Stimulated activated CD8-positive, alpha-beta memory T cell treated with anti-CD3 and anti-CD28 coated beads, Interleukin-7, amount 100 ng/mL, for 24 hours (primary cell): ENCODE measurements around the gene SYP.
A peak's percentile ranks its signal among the peaks of the same experiment; 100 is the strongest.
"Not testable (repeated sequence)": the region's sequence is repeated elsewhere in the genome, so short reads cannot be mapped to it uniquely, and the experiment has no call there.

Source experiments
- DNase-seq: peaks from one replicate; pipeline ENCODE4 v3.0.0-alpha.2; 2020; ENCODE audit warnings: low read depth

Gene SYP

GRCh38 chrX:49166914-49167739 is 32.9 kb downstream of the SYP start:
- peak; percentile 37 for DNase-seq

DNA sequence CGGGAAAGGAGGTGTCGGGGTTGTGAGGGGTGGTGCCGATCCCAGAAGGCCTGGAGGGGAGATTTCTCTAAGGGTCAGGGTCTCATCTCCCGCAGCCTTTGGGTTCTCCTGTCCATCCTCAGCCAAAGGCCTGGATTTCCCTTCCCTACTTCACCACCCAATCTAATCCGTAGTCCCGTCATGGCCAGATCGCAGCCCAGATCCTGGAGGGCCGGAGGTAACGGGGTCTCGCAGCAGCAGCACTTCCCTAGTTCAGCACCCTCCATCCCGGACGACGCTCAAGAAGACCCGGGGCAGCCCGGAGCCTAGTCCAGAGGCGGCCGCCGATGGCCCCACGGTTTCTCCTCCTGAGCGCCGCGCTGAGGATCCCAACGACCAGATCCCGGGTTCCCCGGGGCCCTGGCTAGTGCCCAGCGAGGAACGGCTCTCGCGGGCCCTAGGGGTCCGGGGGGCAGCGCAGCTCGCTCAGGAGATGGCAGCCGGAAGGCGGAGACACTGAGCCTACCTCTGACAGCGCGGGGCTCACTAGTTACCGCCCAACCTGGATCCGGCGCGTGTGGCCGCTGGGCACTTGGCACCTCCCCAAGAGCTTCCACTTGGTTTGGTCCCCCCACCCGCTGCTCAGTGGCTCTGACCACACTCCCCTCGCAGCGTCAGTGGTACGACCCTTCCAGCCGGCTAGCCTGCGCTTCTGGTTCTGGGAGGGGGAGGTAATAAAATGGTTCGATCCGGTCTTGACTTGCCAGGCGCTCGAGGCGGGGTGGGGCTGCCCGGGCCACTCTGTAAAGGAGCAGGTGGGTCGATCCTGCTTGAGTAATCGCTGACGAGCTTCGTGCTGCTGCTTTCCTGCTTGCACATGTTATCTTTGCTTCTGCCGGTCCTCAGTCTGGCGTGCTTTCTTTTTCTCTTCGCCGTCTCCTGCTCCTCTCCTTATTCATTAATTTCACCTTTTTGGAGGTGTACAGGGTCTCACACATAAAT is 33.8 kb downstream of the SYP start:
- peak; percentile 40 for DNase-seq

DNA sequence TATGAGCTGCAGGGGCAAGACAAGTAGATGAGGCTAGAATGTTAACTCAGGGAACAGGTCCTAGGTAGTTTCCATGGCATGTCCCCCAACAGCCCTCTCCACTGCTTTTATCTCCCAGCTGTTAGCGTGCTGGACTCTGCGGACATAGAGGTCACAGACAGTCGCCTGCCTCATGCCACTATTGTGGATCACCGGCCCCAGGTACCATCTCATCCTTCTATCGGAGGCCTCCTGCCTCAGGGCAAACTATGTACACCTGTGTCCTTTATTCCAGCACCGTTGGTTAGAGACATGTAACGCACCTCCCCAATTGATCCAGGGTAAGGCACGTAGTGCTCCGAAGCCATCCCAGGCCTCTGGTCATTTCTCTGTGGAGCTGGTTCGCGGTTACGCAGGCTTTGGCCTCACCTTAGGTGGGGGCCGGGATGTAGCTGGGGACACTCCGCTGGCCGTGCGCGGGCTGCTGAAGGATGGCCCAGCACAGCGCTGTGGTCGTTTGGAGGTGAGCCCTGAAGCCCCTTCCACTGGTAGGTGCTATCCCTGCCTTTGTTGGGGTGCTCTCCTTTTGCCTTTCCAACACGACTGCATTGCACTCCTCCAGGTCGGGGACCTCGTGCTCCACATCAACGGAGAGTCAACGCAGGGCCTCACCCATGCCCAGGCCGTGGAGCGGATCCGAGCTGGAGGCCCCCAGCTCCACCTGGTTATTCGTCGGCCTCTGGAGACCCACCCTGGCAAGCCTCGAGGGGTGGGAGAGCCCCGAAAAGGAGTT is 35.2 kb downstream of the SYP start:
- DNase-seq = no peak

GRCh38 chrX:49163555-49164419 is 36.2 kb downstream of the SYP start:
- DNase-seq = peak; percentile 45

DNA sequence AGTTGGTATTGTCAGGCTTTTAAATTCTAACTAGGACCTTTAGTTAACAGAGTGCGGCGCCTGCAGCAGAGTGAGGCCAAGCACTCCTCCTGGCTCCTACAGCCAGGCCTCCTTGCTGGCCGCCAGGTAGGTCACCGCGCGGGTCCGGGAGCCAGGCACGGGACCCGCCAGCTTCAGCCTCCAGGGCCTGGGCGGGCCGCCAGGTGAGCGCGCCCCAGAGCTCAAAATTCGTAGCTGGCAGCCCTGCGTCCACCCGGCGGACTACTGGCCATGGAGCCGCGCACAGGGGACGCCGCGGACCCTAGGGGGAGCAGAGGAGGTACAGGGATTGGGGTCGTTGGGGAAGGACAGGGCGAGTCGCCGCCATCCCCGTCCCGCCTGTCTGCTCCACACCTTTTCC is 37.4 kb downstream of the SYP start, which contains the start of gene MAGIX:
MAGIX (plus strand) TSS at position 139 of the 400 bp plus-strand sequence; CDS start at position 271, 132 bp downstream.
- no peak for DNase-seq

DNA sequence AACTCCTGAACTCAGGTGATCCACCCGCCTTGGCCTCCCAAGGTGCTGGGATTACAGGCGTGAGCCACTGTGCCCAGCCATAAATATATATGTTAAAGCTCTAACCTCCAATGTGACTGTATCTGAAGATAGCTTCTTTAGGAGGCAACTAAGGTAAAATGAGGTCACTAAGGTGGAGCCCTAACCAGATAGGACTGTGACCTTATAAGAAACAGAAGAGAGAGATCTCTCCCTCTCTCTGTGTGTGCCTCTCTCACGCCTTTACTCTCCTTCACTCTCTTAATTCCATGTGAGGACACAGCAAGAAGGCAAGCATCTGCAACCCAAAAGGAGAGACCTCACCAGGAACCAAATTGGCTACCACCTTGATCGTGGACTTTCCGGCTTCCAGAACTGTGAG is 38.4 kb downstream of the SYP start:
- DNase-seq = no peak

- no peak for DNase-seq
Observed at GRCh38 chrX:49160908-49161307, 39.1 kb downstream of the SYP start.

- DNase-seq = no peak
Observed at GRCh38 chrX:49157194-49157593, 42.8 kb downstream of the SYP start.

GRCh38 chrX:49155900-49156837 is 43.8 kb downstream of the SYP start:
- peak; percentile 65 for DNase-seq

GRCh38 chrX:49155243-49155899 is 44.6 kb downstream of the SYP start:
- no peak for DNase-seq

DNA sequence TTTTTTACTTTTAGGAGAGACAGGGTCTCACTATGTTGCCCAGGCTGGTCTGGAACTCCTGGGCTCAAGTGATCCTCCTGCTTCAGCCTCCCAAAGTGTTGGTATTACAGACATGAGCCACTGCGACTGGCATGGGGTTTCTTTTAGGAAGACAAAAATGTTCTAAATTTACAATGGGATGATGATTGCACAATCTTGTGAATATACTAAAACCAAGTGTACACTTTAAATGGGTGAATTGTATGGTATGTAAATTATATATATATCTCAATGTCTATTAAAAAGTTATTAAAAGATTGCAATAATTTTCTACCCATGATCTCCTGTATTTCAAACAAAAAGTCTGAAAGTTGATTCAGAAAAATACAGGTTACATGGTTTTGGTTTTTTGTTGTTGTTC is 46.5 kb downstream of the SYP start:
- DNase-seq = no peak

GRCh38 chrX:49149291-49149690 is 50.7 kb downstream of the SYP start:
- DNase-seq = not testable (repeated sequence)

DNA sequence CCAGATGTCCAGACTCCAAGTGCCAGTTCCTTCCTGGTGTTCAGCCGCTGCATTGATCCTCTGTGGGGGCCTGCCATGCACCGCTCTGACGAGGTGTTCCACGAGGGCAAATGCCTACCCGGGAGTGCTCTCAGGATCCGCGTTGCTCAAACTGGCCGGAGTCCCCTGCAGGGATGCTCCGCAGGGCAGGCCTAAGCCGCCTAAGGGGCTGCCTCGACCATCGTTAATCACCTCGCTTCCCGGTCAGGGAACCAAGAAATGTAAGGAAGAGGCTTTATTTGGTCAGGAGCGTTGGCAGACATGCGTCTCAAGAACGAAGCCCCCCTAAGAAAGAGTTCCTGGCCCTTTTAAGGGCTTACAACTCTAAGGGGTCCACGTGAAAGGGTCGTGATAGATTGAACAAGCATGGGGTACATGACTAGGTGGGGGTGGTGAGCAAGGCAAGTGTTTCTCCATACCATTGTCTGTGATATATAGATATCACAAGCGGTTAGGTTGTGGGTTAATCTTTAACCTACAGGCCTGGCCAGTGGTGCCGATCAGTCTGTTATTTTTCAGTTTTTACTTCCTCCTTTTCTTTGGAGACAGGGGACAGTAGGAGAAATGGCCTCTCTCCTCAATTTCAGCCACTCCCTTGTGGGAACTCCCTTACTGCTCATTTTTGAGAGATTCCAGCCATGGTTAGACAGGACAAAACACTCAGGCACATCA is 51.4 kb downstream of the SYP start:
- not testable (repeated sequence) for DNase-seq

DNA sequence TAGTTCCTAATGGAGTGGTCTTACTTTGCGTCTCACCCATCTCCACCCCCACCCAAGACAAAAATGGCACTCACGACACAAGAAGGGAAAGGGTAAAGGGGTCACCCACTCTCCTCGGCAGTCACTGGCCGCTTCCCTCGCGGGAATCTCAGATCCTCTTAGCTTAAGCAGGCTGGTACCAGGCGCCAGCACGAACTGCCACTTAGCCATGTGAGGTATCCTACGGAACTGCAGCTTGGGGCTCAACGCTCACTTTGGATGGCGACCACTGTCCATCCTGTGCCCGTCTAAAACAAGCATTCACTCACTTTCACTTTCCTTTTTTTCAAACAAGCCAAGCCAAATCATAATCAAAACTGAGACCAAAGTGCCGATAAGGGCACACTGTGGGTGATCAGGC is 52.1 kb downstream of the SYP start:
- no peak for DNase-seq

DNA sequence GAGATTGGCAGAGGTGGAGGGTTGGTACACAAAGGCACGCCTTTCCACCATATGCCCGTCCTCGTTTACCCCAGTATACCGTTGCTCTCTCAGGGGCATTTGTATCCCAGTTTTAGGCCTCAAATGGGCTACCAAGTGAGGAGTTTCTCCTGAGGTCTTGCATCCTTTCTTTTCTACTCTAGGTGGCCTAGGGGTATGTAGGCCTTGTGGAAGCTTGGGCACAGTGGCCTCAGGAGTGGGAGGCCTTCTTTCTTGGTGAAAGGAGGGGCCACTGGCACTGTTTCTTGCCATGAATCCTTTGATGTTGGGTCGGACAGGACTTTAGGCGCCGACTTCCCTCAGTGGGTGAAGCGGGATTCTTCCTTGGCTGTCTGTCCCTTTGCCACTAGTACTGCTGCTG is 52.7 kb downstream of the SYP start:
- no peak for DNase-seq

DNA sequence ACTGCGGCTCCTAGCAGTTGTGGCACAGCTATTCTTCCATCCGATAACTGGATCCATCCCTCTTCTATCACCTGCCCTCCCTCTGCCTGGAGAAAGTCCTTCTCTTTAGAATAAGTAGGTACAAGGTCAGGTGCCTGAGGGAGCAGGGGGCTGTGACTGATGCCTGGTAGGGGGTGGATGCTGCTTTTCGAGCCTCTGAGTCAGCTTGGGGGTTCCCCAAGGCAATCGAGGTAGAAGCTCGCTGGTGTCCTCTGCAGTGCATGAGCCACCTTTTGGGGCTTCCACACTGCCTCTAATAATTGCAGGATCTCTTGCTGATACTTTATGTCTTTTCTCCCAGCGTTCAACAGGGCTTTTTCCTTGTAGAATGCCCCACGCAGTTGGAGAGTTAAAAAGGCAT is 56.8 kb downstream of the SYP start:
- DNase-seq = not testable (repeated sequence)

GRCh38 chrX:49142264-49142663 is 57.7 kb downstream of the SYP start:
- not testable (repeated sequence) for DNase-seq

DNA sequence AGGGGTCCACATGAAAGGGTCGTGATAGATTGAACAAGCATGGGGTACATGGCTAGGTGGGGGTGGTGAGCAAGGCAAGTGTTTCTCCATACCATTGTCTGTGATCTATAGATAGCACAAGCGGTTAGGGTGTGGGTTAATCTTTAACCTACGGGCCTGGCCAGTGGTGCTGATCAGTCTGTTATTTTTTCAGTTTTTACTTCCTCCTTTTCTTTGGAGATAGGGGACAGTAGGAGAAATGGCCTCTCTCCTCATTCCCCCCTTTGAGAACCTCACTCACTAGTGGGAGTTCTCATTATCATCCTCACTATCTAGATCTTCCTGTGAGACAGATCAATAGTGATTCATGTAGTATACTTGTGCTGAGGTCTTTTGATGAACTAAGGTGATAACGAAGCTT is 60.3 kb downstream of the SYP start:
- DNase-seq = no peak
